ENCODE data around the gene TLK1. TPM values are rescaled to one million over a fixed set of nuclear protein-coding genes. Genes with fewer than 3 reads are reported as not detected.

Gene TLK1
- total RNA-seq, 1 experiment from 2014 or later = 10.1 TPM

- DNase-seq (no peak), ATAC-seq (no peak)
- no peak for TF ChIP-seq CTCF (conservative IDR thresholded peaks at IDR 0.05; ENCODE audit: low read depth, low read length)
- TF ChIP-seq EZH2 (IDR thresholded peaks at IDR 0.05; ENCODE audit: low read length, unreplicated experiment) = no peak
- TF ChIP-seq EZH2phosphoT487 (IDR thresholded peaks at IDR 0.05; ENCODE audit: borderline replicate concordance, low read length) = no peak
- Histone ChIP-seq H3K27ac (ENCODE audit: low read length) (no peak overlapping the region), H3K79me2 (ENCODE audit: low read length) (0 out of 2 replicates have a peak, but pooled peaks cover 8% of the 10 kb centered on the region), H3K9me3 (ENCODE audit: low read length) (no peaks in the 10 kb centered on the region), H3K36me3 (ENCODE audit: low read depth, low read length) (no peaks in the 10 kb centered on the region; the same call in 1 of the 2 replicates), H3K27me3 (ENCODE audit: low read length) (no peaks in the 10 kb centered on the region), H3F3A (ENCODE audit: low read length, unreplicated experiment) (no peaks in the 10 kb centered on the region), H2AFZ (ENCODE audit: low read length) (no peak overlapping the region), H3K9ac (ENCODE audit: low read length) (no peak overlapping the region), H4K20me1 (ENCODE audit: low read length) (no peaks in the 10 kb centered on the region), H3K9me2 (replicated peaks; ENCODE audit: low read length) (no peaks in the 10 kb centered on the region), H3K4me3 (ENCODE audit: low read length) (no peak overlapping the region), H3K4me2 (ENCODE audit: low read length) (no peak overlapping the region), H3K4me1 (ENCODE audit: insufficient read depth, low read length) (no peaks in the 10 kb centered on the region)
- intact Hi-C loops (cut with micrococcal nuclease) = no loop called here
- CTCF ChIA-PET = interaction anchor here (1.2 kb wide), 1 partner anchor 15 kb away, joined by 10 read pairs; no protein-coding TSS in a partner anchor
- POLR2A ChIA-PET (ENCODE audit: unreplicated experiment) = no interaction called here
- BruUV-seq (replicated peaks) = no TSS peak
Measured at GRCh38 chr2:171072164-171072563, 88.5 kb downstream of the TLK1 start.

- Histone ChIP-seq H3K4me2 (ENCODE audit: low read length) (no peak overlapping the region), H3K4me1 (ENCODE audit: insufficient read depth, low read length) (0 out of 2 replicates have a peak, but pooled peaks cover 2% of the 10 kb centered on the region), H3K79me2 (ENCODE audit: low read length) (0 out of 2 replicates have a peak, but pooled peaks cover 8% of the 10 kb centered on the region), H3K36me3 (ENCODE audit: low read depth, low read length) (no peaks in the 10 kb centered on the region), H3K27ac (ENCODE audit: low read length) (no peak overlapping the region), H3K9ac (ENCODE audit: low read length) (no peak overlapping the region), H4K20me1 (ENCODE audit: low read length) (no peaks in the 10 kb centered on the region), H3K27me3 (ENCODE audit: low read length) (no peaks in the 10 kb centered on the region), H3K9me2 (replicated peaks; ENCODE audit: low read length) (no peaks in the 10 kb centered on the region), H3K4me3 (ENCODE audit: low read length) (no peak overlapping the region), H3K9me3 (ENCODE audit: low read length) (no peaks in the 10 kb centered on the region), H3F3A (ENCODE audit: low read length, unreplicated experiment) (no peaks in the 10 kb centered on the region), H2AFZ (ENCODE audit: low read length) (no peak overlapping the region)
- POLR2A ChIA-PET (ENCODE audit: unreplicated experiment) = no interaction called here
- CTCF ChIA-PET = no interaction called here
- no peak for ATAC-seq
- no peak for TF ChIP-seq CTCF (conservative IDR thresholded peaks at IDR 0.05; ENCODE audit: low read depth, low read length)
- TF ChIP-seq EZH2 (IDR thresholded peaks at IDR 0.05; ENCODE audit: low read length, unreplicated experiment) = no peak
- no peak for TF ChIP-seq EZH2phosphoT487 (IDR thresholded peaks at IDR 0.05; ENCODE audit: borderline replicate concordance, low read length)
- BruUV-seq (replicated peaks) = no TSS peak
- intact Hi-C loops (cut with micrococcal nuclease) = no loop called here
- no peak for DNase-seq
Measured at GRCh38 chr2:171069286-171069956, 91.3 kb downstream of the TLK1 start.

GRCh38 chr2:171066110-171066509 lies 94.6 kb downstream of the TLK1 start:
- H3K4me2 ChIP-seq (ENCODE audit: low read length) = no peak overlapping the region
- H3K9me3 ChIP-seq (ENCODE audit: low read length) = no peaks in the 10 kb centered on the region
- no peak overlapping the region for H2AFZ ChIP-seq (ENCODE audit: low read length)
- POLR2A ChIA-PET (ENCODE audit: unreplicated experiment) = no interaction called here
- TF ChIP-seq EZH2phosphoT487 (IDR thresholded peaks at IDR 0.05; ENCODE audit: borderline replicate concordance, low read length) = no peak
- TF ChIP-seq EZH2 (IDR thresholded peaks at IDR 0.05; ENCODE audit: low read length, unreplicated experiment) = no peak
- TF ChIP-seq CTCF (conservative IDR thresholded peaks at IDR 0.05; ENCODE audit: low read depth, low read length) = no peak
- 0 out of 2 replicates have a peak, but pooled peaks cover 2% of the 10 kb centered on the region for H3K4me1 ChIP-seq (ENCODE audit: insufficient read depth, low read length)
- DNase-seq (no peak), ATAC-seq (no peak)
- no peak overlapping the region for H3K9ac ChIP-seq (ENCODE audit: low read length)
- CTCF ChIA-PET = no interaction called here
- no TSS peak for BruUV-seq (replicated peaks)
- peaks cover 19% of the 10 kb centered on the region; the same call in 1 of the 2 replicates for H3K79me2 ChIP-seq (ENCODE audit: low read length)
- intact Hi-C loops (cut with micrococcal nuclease) = no loop called here
- H3F3A ChIP-seq (ENCODE audit: low read length, unreplicated experiment) = no peaks in the 10 kb centered on the region
- no peaks in the 10 kb centered on the region for H3K9me2 ChIP-seq (replicated peaks; ENCODE audit: low read length)
- no peaks in the 10 kb centered on the region for H3K27me3 ChIP-seq (ENCODE audit: low read length)
- no peaks in the 10 kb centered on the region for H3K36me3 ChIP-seq (ENCODE audit: low read depth, low read length)
- no peaks in the 10 kb centered on the region for H4K20me1 ChIP-seq (ENCODE audit: low read length)
- H3K4me3 ChIP-seq (ENCODE audit: low read length) = no peak overlapping the region
- H3K27ac ChIP-seq (ENCODE audit: low read length) = no peak overlapping the region
